Parathyroid adenoma (tissue), 2 donors: ENCODE results near the gene RALGAPA2.

ENCODE experiments used
- H2AFZ ChIP-seq: fragments of 300-600 bp; sonication (generic); one replicate; pipeline ENCODE4 v1.7.0; 2017; ENCODE audit warnings: antibody characterized with exemption, mild to moderate bottlenecking
- H3K27ac ChIP-seq: fragments of 300-600 bp; sonication (generic); one replicate; pipeline ENCODE4 v1.7.0; 2017
- H3K27me3 ChIP-seq: fragments of 300-600 bp; sonication (generic); one replicate; pipeline ENCODE4 v1.7.0; 2017; ENCODE audit warnings: low read length; ENCODE audit not compliant: control insufficient read depth, insufficient read depth
- H3K36me3 ChIP-seq: fragments of 300-600 bp; sonication (generic); one replicate; pipeline ENCODE4 v1.7.0; 2017; ENCODE audit warnings: low read length; ENCODE audit not compliant: control insufficient read depth, insufficient read depth
- H3K4me1 ChIP-seq: fragments of 300-600 bp; sonication (generic); one replicate; pipeline ENCODE4 v1.7.0; 2017; ENCODE audit warnings: control low read depth
- H3K4me2 ChIP-seq: fragments of 300-600 bp; sonication (generic); one replicate; pipeline ENCODE4 v1.7.0; 2017; ENCODE audit warnings: low read length
- H3K4me3 ChIP-seq: fragments of 300-600 bp; sonication (generic); one replicate; pipeline ENCODE4 v1.7.0; 2017; ENCODE audit warnings: low read depth, low read length
- H3K79me2 ChIP-seq: fragments of 300-600 bp; sonication (generic); one replicate; pipeline ENCODE4 v1.7.0; 2017; ENCODE audit warnings: control low read depth
- H3K9ac ChIP-seq: fragments of 300-600 bp; sonication (generic); one replicate; pipeline ENCODE4 v1.7.0; 2017; ENCODE audit warnings: mild to moderate bottlenecking
- H3K9me3 ChIP-seq: fragments of 300-600 bp; sonication (generic); one replicate; pipeline ENCODE4 v1.7.0; 2017; ENCODE audit warnings: low read length; ENCODE audit not compliant: control insufficient read depth
- TF ChIP-seq, protein P1 (sequence below): fragments of 300-600 bp; sonication (generic); IDR thresholded peaks from one replicate; pipeline ENCODE4 v1.7.0; 2017; ENCODE audit warnings: antibody characterized with exemption, mild to moderate bottlenecking
- donor health status: primary hyperparathyroidism.

RALGAPA2 gene

DNA sequence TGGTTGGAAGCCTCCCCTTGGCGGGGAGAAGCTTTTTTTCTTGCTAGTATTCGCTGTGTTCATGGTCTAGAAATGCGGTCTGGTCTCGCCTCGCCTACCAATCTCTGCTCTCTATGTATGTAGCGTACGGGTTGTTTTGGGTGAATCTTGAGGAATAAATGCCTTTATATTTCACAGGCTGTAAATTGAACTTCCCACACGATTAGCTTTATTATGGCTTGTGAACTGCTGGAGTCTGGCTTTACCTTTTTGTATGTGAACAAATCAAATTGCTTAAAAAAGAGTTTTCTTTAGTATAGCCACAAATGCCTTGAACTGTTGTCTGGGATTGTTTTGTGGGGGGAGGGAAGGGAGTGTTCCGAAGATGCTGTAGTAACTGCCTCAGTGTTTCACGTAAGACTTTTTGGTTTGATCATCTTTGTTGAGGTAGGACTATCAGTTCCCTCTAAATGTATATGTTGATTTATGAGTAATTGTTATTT, 342.3 kb downstream of the RALGAPA2 start:
- H3K4me3 ChIP-seq = no peak overlapping the region

GRCh38 chr20:20369250-20370093, 343.0 kb downstream of the RALGAPA2 start:
- Histone ChIP-seq H2AFZ (no peak overlapping the region), H3K79me2 (no peaks in the 10 kb centered on the region), H3K36me3 (no peaks in the 10 kb centered on the region), H3K4me3 (no peak overlapping the region), H3K27ac (no peak overlapping the region), H3K9me3 (no peaks in the 10 kb centered on the region), H3K9ac (no peak overlapping the region), H3K4me1 (no peaks in the 10 kb centered on the region), H3K4me2 (peak overlapping the region; percentile 53), H3K27me3 (no peaks in the 10 kb centered on the region)
- TF ChIP-seq, protein P1, sequence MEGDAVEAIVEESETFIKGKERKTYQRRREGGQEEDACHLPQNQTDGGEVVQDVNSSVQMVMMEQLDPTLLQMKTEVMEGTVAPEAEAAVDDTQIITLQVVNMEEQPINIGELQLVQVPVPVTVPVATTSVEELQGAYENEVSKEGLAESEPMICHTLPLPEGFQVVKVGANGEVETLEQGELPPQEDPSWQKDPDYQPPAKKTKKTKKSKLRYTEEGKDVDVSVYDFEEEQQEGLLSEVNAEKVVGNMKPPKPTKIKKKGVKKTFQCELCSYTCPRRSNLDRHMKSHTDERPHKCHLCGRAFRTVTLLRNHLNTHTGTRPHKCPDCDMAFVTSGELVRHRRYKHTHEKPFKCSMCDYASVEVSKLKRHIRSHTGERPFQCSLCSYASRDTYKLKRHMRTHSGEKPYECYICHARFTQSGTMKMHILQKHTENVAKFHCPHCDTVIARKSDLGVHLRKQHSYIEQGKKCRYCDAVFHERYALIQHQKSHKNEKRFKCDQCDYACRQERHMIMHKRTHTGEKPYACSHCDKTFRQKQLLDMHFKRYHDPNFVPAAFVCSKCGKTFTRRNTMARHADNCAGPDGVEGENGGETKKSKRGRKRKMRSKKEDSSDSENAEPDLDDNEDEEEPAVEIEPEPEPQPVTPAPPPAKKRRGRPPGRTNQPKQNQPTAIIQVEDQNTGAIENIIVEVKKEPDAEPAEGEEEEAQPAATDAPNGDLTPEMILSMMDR = no peak

More for the DNA sequence above, 342.3 kb downstream of the RALGAPA2 start:
- H3K36me3 ChIP-seq = no peaks in the 10 kb centered on the region
- no peaks in the 10 kb centered on the region for H3K4me1 ChIP-seq
- H3K4me2 ChIP-seq = no peak overlapping the region
- TF ChIP-seq, protein P1 = no peak
- H3K79me2 ChIP-seq = no peaks in the 10 kb centered on the region
- H3K27me3 ChIP-seq = no peaks in the 10 kb centered on the region
- no peak overlapping the region for H3K27ac ChIP-seq
- no peak overlapping the region for H2AFZ ChIP-seq
- no peaks in the 10 kb centered on the region for H3K9me3 ChIP-seq
- H3K9ac ChIP-seq = no peak overlapping the region

GRCh38 chr20:20368418-20369249, 343.8 kb downstream of the RALGAPA2 start:
- H3K4me2 ChIP-seq = peak overlapping the region; percentile 18
- no peak overlapping the region for H3K9ac ChIP-seq
- peak overlapping the region; percentile 46 for H2AFZ ChIP-seq
- TF ChIP-seq, protein P1 = no peak
- H3K79me2 ChIP-seq = no peaks in the 10 kb centered on the region
- no peaks in the 10 kb centered on the region for H3K27me3 ChIP-seq
- H3K9me3 ChIP-seq = no peaks in the 10 kb centered on the region
- no peaks in the 10 kb centered on the region for H3K36me3 ChIP-seq
- H3K27ac ChIP-seq = no peak overlapping the region
- H3K4me3 ChIP-seq = no peak overlapping the region
- H3K4me1 ChIP-seq = no peaks in the 10 kb centered on the region

GRCh38 chr20:20367575-20368417, 344.6 kb downstream of the RALGAPA2 start, which contains the start of gene INSM1:
Gene INSM1, plus strand, starts transcription at chr20:20368104. Its CDS starts 164 bp downstream, at chr20:20368268.
- H3K36me3 ChIP-seq = no peaks in the 10 kb centered on the region
- no peak within 1 kb of the TSS for H3K4me3 ChIP-seq
- H3K27ac ChIP-seq = no peak within 1 kb of the TSS
- H3K79me2 ChIP-seq = no peaks in the 10 kb centered on the region
- TF ChIP-seq, protein P1 = no peak
- H3K4me2 ChIP-seq = peak within 1 kb of the TSS; percentile 18
- H3K4me1 ChIP-seq = no peaks in the 10 kb centered on the region
- H3K9ac ChIP-seq = no peak within 1 kb of the TSS
- H2AFZ ChIP-seq = peak within 1 kb of the TSS; percentile 46
- H3K9me3 ChIP-seq = no peaks in the 10 kb centered on the region
- no peaks in the 10 kb centered on the region for H3K27me3 ChIP-seq
